LHCN-M2 (cell line): ENCODE data around the gene PTPRN2. TPM values are rescaled to one million over a fixed set of nuclear protein-coding genes. Genes with fewer than 3 reads are reported as not detected.
"Not testable (repeated sequence)": the region's sequence is repeated elsewhere in the genome, so short reads cannot be mapped to it uniquely, and the experiment has no call there.

Source experiments
- DNase-seq: peaks from one replicate; pipeline ENCODE4 v3.0.0-alpha.2; 2012; ENCODE audit warnings: low read depth
- total RNA-seq: library from RNA; depleted of rRNA; stranded (reverse); fragments of >200 nt; gene quantifications from 2 replicates; pipeline ENCODE4 v1.2.3, GENCODE V29; 2014

The PTPRN2 gene
- total RNA-seq, 1 experiment from 2014 or later = 0.11 TPM

DNA sequence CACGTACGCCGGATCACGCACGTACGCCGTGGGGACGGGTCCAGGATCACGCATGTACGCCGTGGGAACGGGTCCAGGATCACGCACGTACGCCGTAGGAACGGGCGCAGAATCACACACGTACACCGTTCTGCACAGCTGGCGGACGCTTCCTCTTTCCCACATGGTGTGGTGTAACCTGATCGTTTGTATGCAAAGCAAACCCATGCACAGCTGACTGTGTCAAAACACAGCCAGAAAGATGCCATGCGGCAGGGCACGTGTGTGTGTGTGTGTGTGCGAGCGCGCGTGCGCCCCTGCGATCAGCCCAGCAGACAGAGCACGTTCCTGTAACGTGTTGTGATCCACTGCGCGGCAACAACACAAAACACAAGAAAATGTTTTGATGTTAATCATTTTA is 677.2 kb downstream of the PTPRN2 start:
- no peak for DNase-seq

DNA sequence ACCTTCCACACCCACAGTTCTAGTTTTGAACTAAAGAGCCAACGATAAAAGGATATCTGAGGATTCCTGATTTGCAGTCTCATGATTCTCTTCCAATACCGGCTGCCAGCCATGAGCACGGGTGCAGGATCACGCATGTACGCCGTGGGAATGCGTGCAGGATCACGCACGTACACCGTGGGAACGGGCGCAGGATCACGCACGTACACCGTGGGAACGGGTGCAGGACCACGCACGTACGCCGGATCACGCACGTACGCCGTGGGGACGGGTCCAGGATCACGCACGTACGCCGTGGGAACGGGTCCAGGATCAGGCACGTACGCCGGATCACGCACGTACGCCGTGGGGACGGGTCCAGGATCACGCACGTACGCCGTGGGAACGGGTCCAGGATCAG is 677.6 kb downstream of the PTPRN2 start:
- not testable (repeated sequence) for DNase-seq

DNA sequence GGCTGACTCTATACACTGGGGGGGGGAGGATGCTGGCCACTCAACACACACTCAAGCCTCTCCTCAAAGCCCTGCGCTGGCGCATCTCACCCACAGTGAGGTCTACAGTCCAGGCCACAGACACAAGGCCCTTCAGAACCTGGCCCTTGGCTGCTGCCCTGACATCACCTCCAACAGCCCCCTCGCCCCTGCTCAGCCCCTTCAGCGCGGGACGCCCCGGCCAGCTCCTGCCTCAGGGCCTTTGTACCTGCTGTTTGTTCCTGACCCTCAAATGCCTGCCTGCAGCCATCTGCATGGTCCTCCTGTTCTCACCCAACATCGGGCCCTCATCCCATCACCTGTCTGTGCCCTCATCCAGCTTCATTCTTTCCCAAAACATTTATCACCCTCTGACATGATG is 678.3 kb downstream of the PTPRN2 start:
- no peak for DNase-seq

DNA sequence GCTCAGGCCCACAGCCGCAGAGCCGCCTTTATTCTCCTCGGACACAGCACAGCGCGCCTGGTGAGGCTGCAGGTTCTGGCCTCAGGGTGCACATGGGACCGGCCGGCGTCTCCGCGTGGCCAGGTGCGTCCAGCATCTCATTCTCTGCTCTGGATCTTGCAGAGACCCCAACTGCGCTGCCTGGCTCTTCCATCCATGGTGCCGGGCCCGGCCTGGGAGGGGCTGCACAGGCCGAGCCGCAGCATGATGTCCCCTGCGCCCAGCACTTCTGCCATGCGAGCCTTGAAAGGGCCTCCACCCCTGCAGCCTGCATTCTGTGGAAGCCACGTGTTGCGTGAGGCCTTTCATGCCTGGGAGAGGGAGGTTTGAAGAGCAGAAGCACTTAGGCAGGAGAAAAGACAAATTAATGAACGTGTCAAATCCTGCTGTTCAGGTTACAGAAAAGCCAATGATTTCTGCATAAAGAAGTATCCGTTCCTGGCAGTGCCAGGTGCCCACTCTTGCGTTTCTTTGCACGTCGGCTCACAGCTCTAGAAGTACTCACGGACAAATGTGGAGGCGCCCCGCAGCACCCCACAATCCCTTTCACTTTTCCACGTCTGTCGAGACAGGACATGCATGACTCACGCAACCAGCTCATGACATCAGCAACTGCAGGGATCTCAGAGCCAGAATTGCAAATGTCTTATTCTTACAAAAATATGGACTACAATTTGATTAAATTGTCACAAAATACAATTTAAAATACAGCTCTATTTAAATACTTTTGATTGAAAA is 679.4 kb downstream of the PTPRN2 start:
- no peak for DNase-seq

DNA sequence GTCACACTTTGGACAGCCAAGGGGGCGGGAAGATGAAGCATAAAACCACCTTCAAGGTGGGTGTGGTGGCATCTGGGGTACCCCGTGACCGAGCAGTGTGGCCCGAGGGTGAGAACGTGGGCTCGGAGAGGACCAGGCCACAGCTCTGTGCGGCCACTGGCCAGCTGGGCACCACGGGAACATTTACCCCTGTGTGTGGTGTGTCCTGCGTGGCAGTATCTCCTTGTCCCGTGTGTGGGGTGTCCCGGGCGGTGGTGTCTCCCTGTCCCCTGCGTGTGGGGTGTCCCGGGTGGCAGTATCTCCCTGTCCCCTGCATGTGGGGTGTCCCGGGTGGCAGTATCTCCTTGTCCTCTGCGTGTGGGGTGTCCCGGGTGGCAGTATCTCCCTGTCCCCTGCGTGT is 680.5 kb downstream of the PTPRN2 start:
- DNase-seq = no peak

DNA sequence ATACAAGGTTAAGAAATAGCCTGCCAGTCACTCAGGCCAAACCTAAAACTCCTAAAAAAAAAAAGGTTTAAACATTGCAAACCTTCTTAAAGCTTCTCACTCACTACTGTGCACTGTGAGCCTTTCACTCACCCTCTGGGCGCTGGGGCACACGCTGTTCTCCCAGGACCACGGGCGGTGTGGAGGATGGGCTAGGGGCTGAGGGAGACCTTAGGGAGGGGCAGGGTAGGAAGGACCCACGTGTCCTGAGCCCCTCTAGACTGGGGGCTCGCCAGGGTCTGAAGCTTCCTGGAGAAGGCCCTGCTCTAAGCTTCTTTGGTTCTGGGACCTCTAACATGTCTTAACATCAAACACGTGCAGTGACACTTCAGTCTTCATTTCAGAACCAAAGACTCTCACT is 681.0 kb downstream of the PTPRN2 start:
- DNase-seq = no peak

DNA sequence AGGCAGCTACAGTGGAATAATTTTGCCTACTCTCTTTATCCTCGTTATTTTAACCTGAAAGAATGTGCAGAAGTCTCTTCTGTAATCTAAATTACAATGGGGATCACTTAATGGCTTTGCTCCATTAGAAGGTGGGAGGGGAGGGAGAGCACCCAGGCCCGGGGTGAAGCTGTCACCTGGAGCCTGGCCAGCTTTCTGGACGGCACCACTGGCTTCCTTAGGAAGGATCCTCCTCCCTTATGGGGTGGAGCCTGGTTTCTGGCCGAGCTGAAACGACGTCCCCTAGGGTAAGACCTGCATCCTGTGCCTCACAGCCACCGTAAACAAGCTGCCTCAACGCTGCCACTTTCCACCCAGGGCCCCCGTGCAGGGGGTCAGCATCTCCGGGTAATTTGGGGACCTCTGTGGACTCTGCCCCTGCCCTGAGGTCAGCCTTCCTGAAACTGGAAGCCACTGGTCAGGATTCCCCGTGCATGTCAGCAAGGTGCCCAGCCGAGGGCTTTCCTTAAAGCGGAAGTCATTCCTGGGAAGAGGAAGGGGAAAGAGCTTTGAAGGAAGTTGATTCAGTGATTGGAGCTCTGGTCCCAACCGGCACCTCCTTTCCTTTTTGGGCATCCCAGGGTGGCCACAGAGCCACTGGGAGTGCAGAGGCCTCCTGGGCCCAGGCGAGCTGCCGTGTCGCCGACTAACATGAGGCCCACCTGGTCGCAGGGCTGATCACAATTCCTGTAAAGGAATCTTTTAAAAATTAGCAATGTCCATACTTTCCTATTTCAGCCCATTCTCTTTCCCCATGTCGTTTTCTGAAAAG is 681.8 kb downstream of the PTPRN2 start:
- DNase-seq = no peak

DNA sequence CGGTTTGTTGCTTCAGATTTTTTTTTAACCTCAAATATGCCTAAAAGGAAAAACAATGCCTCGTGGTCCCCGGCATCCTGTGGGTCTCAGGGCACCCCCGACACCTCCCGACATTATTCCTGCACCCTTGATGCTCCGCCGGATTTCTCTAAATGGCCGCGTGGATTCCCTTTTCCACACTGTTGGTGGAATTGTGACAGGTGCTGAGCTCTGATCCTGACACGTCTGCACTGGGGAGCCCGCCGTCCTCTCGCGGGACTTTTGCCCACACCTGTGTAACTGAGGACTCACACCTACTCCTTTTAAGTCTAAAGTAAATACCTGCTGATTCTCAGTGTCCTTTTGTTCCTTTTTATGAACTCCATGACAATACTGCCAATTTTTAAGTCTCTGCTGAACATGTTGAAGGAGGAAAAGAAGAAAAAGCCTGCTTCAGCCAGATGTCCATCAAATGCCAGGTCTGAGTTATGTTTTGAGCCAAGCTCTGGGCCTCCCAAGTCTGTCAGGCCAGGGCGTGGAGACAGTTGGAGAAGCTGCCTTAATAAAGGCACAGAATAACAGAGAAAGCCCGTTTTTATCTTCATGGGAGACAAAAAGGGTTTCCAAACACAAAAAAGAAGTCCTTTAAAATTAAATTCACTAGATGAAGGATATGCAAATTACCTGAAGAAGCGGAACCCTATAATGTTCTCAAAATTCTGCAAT is 682.6 kb downstream of the PTPRN2 start:
- DNase-seq = no peak

DNA sequence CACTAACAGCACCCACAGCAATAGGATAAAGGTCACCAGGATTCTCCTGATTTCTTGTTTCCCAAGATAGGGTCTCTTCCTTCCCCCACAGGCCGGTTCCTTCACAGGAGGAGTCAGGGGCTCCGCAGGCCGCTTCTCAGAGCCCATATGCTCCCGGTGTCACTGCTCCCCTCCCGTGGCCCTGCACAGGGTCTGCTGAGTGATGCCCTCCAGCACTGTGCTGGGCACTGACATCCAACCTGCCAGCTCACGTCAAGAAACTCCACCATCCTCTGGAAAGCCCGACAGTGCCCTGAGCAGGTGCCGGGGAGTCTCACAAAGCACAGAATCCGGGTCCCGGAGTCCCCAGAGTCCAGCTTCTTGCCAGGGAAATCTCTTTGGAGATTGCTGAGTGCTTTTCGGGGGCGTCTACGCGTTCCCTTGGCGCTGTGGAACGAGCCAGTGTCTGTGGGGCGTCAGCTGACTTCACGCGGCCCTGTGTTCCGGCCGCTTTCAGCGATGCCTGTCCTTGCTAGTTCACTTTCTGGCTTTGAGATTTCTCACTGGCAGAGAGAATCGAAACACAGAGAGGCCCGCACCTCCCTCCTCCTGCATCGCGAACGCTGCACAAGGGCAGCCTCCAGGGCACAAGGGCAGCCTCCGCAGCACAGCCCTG is 683.3 kb downstream of the PTPRN2 start:
- no peak for DNase-seq

DNA sequence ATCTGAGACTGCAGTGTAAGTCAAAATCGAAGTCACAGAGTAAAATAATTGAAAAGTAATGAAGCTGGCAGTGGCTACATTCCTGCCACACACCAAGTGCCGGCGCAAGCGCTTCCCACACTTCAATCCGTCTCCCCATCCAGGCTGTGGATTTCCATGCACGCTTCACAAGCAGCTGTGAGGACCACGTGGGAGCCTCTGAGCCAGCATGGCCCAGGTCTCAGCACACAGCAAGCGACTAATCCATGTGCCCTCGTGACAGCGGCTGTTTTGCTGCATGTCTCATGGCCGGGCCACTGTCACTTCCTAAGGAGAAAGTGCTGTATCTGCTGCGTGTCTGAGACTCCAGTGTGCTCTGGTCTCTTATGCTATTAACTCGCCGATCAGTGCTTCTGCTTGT is 683.9 kb downstream of the PTPRN2 start:
- no peak for DNase-seq

DNA sequence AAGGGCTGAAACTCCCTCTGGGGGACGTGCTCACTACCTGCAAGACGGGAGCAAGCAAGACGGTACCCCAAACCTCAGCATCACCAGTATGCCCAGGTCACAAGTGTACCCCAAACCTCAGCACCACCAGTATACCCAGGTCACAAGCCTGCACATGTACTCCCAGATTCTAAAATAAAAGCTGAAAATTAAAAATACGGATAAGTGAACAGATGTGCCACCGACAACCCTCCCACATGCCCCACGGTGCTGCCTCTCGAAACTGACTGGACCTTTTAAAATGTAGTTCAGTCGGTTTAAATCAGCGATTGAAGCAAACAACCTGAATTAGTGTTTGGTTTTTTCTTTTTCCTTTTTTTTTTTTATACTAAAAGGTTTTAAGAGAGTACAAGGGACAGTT is 684.3 kb downstream of the PTPRN2 start:
- no peak for DNase-seq

DNA sequence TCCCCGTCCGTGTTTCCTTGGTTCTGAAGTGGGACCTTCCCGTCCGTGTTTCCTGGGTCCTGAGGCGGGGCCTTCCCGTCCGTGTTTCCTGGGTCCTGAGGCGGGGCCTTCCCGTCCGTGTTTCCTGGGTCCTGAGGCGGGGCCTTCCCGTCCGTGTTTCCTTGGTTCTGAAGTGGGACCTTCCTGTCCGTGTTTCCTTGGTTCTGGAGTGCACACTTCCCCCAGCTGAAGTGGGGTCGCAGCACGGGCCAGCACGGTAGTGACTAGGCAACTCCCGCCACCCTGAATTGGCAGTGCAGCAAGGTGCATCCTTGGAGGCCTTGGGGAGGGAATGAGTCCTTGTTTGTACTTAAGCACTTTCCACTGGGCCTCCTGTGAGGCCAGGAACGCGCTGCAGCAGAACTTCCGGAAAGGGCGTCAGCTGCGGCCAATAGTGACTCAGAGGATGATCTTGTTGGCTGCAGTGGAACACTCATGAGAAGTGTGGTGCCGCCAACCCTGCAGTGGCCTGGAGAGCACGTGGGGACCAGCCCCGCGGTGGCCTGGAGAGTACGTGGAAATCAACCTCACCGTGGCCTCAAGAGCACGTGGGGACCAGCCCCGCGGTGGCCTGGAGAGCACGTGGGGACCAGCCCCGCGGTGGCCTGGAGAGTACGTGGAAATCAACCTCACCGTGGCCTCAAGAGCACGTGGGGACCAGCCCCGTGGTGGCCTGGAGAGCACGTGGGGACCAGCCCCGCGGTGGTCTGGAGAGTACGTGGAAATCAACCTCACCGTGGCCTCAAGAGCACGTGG is 685.6 kb downstream of the PTPRN2 start:
- not testable (repeated sequence) for DNase-seq

DNA sequence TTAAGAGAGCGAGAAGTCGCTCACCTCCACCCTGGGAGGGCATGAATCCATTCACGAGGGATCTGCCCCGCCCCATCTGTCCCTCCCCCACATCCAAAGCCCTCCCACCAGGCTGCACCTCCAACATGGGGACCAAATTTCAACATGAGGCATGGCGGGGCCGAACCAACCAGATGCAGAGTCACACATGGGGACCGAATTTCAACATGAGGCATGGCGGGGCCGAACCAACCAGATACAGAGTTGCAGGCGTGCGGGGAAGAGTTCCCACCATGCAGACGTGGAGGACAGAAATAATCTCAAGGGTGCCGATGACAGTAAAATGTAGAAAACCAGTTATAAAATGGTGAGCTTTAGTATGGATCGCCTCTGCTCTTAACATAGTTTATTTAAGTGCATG is 686.5 kb downstream of the PTPRN2 start:
- no peak for DNase-seq

DNA sequence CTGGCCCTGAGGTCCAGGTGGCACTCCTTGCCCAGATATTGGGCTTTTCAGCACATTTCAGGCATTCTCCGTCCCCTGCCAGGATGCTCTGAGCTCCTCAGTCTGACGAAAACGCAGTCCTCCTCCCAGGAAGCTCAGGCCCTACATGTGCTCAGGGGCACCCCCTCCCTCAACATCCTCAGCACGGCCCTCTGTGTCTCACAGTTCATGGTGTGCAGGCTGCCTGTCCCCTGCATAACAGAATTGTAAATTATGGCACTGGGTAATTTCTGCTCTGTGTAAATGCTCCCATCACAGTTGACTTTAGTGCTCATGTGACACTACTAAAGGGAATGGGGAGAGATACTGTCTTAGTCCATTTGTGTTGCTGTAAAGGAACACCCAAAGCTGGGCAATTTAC is 687.1 kb downstream of the PTPRN2 start:
- no peak for DNase-seq

DNA sequence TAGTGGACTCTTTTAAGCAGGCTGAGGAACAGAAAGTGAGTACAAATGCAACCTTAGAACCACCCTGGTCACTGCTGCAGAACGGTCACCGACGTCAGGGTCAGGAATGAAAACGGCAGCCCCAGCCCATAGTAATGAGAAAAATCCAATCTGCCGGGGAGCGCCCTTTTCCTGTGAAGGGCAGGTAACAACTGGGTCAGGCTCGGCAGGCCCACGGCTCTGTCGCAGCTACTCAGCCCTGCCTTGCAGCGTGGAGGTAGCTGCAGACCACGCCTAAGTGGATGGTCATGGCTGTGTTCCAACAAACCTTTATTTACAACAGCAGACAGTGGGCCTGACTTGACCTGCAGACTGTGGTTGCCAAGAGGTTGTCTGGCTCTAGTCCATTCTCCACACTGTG is 687.6 kb downstream of the PTPRN2 start:
- no peak for DNase-seq

DNA sequence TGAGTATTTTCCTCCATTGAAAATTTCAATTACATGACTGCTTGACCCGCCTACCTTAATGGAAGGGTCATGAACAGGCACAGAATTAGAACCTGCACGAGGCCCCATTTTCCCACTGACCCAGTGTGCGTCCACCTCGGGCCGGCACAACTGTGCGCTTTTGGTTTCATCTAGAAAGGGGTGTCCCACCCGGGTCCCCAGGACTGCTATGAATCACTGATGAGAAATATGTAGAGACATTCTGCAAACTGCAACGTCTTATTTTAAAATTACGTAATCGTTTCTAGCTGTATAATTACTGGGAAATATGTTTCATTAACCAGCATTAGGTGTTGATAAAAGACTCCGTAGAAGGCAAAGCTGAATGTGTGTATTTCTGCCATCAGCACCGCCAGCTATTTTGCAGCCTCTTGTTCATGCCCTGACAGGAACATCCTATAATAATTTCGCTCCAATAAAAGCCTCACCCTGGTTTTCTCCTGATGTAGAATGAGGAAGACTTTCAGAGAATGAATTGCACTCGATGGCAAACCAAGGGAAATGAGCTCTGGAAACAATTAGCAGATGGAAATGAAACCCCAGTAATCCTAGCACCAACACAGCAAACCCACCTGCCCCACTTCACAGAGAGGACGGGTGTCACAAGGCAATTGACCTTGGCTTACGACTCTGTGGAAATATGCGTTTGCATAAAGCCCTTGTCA is 688.7 kb downstream of the PTPRN2 start:
- no peak for DNase-seq

DNA sequence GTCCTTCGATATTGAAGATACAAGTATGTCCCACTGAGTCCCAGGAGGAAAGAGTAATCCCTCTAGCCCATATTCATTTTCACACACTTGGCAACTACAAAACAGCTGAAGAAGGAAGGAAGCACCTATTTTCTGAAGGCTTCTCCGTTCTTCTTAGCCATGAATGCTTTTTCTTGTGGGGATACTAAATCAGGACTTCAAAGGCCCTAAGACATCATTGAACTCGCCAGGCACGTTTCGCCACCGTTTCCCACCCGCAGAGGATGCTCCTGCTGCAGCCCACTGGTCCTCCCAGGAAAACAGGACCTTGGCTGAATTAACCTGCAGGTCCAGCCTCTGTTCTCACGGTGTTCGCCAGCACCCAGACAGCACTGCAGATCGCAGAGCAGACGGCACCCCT is 689.4 kb downstream of the PTPRN2 start:
- no peak for DNase-seq

DNA sequence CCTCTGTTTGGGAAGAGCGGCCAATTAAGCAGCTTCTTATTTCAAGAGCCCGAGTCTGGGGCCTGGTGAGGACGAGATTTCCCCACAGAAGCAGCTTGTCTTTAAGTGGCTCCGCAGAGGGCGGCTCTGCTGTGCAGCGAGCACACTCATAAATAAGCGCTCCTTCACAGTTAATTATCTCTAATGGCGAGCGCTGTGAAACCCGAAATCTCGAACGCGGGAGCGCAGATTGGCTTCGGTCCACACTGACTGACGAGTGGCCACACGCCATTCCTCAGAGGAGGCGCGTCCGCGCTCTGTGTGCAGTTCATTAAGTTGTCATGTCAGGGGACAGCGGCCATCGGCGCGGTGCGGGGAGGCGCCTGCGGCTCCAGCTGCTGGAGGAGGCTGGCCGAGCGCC is 689.9 kb downstream of the PTPRN2 start:
- no peak for DNase-seq

DNA sequence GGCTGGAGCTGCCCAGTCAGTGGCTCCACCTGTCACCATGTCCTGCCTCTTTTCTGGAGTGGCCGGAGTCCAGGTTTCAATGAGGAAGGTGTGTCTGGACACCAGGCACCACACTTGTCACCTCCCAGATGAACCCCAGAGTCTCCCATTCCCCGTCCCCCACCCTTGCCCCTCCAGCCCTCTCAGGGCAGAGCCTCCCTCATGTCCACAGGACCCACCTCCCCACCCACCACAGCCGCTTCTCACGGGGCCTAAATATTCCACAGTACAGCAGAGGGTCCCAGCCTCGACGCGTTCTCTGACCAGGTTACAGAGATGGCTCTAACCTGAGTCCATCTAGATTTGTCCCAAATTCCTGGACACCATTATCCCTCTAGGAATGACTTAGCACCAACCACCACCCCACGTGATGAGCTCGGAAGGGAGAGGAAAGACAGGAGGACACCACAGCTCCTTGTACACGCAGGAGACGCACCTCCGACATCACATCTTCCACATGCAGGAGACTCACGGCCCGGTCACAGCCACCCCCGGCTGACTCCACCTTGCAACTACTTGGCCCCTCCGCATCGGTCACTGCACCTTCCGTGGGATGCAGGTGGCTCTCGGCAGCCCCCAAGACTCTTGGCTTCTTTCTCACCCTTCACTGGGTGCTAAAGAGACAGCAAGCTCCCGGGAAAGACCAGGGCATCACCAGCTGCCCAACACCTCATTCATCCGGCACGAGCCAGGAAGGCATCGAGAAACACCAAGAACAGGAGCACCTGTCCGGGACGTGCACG is 690.7 kb downstream of the PTPRN2 start:
- no peak for DNase-seq

DNA sequence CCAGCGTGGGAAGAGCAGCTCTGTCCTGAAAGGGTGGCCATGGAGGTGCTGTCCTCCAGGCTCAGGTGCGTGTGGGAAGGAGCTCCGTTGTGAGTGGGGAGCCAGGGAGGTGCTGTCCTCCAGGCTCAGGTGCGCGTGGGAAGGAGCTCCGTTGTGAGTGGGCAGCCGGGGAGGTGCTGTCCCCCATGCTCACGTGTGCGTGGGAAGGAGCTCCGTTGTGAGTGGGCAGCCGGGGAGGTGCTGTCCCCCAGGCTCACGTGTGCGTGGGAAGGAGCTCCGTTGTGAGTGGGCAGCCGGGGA is 691.3 kb downstream of the PTPRN2 start:
- DNase-seq = not testable (repeated sequence)
